DMS114 treated with DMSO at 0.1 percent for 48 hours (cell line): Measurements from ENCODE around the gene NGB.
A peak's percentile ranks its signal among the peaks of the same experiment; 100 is the strongest.
"Not testable (repeated sequence)": the region's sequence is repeated elsewhere in the genome, so short reads cannot be mapped to it uniquely, and the experiment has no call there.

Experiments used
- DNase-seq: peaks from one replicate; lab custom pipeline; 2025; ENCODE audit not compliant: unreplicated experiment; lab: John Stamatoyannopoulos, UW

NGB gene

DNA sequence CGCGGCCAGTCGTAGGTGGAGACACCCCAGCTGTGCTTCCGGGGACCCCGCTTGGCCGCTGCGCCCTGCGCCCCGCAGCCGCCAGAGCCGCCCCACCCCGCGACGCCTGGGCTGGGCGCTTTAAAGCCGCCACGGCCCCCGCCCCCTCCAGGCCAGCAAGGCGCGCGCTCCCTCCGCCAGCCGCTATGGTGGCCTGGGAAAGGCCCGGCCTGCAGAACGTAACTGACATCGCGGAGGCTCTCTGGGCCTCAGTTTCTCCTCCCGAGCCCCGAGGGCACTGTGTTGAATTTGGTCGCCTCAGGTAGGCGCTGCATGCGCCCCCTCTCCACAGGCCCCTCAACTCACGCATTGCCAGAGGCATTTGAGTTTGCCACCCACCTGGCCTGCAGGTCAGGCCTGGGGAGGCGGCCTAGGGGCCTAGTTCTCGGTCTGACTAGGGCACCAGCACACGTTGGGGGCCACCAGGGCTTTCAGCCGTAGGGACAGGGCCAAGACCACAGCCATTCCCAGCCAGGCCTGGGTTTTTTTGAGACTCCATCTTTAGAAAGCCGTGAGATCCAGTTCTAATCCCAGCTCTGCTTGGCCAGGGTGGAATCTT lies at the start of gene NGB:
NGB (minus strand) TSS at position 94 of the 598 bp plus-strand sequence. CDS start 269 bp downstream, outside the sequence.
- no peak for DNase-seq

- DNase-seq, result peak; percentile 70
Observed at GRCh38 chr14:77320238-77320935, 49.4 kb upstream of the NGB start, which contains the start of gene POMT2. Gene POMT2, minus strand, starts transcription at chr14:77320883. Its CDS starts 202 bp downstream, at chr14:77320681.

GRCh38 chr14:77319422-77319821 lies 48.4 kb upstream of the NGB start:
- DNase-seq, result no peak

DNA sequence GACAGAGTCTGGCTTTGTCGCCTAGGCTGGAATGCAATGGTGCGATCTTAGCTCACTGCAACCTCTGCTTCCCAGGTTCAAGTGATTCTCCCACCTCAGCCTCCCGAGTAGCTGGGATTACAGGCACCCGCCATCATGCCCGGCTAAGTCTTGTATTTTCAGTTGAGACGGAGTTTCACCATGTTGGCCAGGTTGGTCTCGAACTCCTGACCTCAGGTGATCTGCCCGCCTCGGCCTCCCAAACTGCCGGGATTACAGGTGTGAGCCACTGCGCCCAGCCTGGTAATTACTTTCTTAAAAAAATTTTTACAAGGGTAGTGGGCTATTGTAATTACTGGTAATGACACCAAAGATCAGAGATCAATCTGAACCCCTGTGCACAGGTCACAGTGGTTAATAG lies 47.8 kb upstream of the NGB start:
- not testable (repeated sequence) for DNase-seq

DNA sequence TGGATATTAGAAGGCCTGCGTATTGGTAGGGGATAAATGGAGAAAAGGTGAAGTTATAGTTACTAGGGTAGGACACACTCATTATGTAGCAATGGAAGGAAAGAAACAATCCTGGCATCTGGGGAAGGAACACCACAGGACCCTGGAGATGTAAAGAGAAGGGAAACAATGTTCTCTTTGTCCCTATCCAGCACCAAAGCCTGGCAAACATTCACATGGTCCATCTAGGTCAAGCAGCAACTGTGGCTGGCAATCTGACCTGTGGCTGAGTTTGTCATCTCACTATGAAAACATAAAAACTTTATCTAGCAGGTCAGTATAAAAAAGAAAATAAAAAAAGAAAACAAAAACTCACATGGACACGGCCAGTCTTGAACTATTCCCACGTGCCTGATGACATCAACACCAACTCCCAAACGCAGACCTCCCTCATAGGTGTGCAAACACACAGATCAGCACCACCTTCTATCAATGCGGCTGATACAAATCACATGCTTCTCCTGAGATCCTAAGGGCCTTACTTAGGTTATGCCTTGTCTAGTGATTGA lies 47.1 kb upstream of the NGB start:
- DNase-seq, result no peak

DNA sequence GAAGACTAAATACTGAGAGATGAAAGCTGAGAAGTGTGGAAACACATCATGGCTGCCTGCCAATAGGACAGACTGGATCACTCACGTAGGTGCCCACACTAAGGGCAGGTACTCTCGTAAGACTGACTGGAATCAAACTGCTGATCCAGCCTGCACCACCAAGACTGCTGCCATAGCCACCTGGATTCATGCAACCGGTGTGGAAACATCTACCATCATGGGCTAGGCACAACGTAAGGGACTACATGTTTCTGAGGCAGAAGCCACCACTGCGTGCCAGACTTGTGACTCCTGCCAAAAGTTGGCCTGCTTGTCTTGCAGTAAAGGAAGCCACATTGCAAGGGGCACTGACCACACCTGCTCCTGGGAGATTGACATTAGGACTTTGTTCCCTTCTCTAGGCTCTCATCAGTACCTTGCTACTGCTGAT lies 45.9 kb upstream of the NGB start:
- DNase-seq, result no peak

DNA sequence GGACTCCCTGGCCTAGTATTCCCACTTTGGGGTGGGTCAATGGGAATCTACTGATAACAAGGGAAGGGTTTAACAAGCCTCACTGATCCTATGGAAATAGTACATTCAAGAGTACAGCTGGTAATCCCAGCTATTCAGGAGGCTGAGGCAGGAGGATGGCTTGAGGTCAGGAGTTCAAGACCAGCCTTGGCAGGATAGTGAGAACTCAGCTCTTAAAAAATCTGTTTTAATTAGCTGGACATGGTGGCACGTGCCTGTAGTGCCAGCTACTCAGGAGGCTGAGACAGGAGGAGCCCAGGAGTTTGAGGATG lies 45.1 kb upstream of the NGB start:
- DNase-seq, result no peak

- no peak for DNase-seq
Observed at GRCh38 chr14:77314539-77315457, 43.8 kb upstream of the NGB start.

DNA sequence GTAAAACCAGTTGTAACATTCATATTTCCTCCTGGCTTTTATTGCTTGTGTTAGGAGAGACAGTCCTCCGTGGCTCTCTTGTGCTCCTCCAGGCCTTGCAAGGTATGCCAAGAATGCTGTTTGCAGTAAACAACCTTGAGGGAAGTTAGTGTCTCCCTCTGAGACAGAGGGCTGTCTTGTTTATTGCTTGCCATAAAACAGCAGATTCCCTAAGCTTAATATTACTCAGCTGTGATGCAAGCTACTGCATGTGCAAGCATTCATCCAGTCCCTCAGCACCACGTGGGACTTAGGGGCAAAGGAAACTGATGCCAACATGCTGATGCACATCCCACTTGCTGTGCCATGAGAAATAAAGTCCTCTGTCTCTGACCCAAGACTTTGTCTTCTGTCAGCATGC lies 43.0 kb upstream of the NGB start:
- DNase-seq, result no peak

- DNase-seq, result no peak
Observed at GRCh38 chr14:77313371-77313770, 42.4 kb upstream of the NGB start.

DNA sequence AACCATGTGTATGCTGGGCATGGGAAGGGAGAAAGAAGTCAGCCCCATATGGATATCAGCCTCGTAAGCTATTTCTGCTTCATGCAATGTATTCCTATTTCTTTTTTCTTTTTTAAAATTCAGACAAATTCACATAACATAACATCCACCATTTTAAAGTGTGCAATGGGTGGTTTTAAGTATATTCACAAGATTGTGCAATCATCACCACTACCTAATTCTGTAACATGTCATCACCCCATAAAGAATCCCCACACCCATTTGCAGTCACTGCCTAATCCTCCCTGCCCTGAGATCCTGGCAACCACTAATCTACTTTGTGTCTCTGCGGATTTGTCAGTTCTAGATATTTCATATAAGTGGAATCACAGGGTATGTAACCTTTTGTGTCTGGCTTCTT lies 40.2 kb upstream of the NGB start:
- no peak for DNase-seq

DNA sequence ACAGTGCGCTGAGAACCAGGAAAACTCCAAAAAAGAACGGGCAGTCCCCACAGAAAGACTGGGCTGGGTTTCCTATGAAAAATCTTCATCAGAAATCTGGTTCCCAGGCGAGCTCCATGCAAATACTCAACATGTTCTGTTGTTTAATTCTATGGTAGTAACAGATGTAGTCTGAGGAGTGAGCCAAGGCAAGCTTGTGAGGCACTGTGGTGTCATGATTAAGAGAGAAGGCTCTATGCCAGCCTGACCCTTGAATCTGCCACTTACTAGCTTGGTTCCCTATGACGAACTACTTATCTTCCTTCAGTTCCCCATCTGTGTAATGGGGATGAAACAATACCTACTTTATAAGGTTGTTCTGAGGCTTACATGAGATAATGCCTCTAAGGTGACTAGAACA lies 39.0 kb upstream of the NGB start:
- DNase-seq, result no peak

GRCh38 chr14:77309131-77309530 lies 38.1 kb upstream of the NGB start:
- DNase-seq, result no peak

GRCh38 chr14:77306851-77307496 lies 36.0 kb upstream of the NGB start:
- DNase-seq, result no peak

- no peak for DNase-seq
Observed at GRCh38 chr14:77306416-77306815, 35.4 kb upstream of the NGB start.

DNA sequence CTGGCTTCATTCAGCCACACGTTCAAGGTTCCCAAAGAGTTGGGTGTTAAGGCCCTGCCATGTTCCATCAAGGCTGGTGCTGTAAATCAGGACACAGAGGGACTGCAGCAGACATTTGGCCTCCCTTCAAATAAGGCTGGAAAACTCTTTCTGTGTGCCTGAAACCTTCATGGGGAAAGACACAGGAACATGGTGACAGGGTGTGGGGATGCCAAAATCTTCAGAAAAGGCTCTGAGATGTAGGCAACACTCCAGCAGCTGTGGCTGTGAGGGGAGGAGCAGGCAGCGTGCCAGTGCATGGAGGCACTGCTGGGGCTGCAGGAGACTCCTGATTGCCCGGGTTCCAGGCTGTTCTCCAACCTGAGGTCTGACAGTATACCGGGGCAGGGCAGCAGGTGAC lies 34.7 kb upstream of the NGB start:
- DNase-seq, result no peak

DNA sequence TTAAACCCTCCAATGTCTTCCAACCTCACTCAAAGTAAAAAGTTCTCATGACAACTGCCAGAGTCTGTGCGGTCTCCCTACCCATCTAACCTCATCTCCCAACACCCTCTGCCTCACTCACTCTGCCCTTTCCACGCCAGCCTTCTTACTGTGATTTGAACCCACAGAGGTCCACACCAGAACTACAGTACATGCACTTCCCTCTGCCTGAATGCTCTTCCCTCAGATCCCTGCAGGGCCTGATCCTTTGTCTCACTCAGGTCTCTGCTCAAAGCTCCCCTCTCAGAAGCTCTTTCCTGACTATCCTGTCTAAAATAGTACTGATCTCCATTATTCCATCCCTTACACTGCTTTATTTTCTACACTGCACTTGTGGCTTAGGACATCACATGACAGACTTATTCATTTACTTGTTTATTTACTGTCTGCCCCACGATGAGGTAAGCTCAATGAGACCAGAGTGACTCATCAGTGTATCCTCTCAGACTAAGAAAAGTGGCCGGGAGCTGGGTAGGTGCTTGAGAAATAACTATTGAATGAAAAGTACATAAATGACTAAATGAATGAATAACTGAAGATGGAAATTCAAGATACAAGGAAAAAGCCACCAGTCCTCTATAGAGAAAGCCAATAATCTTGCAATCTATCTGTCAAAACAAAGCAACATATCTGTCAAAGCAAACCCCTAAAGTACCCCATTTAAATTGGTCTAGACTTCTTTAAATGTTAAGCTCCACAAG lies 32.6 kb upstream of the NGB start:
- DNase-seq, result no peak

DNA sequence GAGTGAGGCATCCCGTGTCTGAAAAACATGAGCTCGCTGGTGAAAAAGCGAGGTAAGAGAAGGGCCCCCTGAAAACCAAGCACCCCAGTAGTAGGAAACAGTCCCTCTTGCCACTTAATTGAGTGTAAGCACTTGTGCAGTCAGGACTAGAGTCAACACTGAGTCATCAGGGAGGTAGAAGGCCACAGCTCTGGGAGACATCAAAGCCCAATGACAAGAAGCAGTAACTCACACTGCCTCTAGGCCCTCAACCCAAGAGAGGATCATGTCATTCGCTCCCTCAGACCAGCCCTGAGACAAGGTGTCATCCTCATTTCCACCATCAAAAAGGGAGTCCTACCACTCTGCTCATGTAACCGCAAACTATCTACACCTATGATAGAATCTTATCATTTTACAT lies 31.9 kb upstream of the NGB start:
- no peak for DNase-seq

DNA sequence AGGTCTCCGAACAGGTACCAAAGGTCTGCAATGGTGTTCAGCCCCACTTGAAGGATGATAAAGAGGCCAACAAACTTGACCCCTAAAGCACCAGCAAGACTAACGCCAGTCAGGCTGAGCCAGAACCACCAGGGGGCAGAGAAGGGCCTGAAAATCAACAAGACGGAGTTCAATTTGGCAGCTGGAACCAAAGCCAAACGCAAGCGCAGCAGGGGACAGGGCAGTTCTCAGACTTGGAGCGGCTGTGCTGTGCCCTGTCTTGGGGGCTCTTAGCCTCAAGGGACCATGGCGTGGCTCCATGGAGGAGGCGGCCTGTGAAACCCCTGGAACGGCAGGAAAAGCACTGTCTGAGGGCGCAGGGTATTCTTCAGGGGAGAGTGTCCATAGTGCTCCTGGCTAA lies 30.1 kb upstream of the NGB start:
- peak; percentile 16 for DNase-seq

DNA sequence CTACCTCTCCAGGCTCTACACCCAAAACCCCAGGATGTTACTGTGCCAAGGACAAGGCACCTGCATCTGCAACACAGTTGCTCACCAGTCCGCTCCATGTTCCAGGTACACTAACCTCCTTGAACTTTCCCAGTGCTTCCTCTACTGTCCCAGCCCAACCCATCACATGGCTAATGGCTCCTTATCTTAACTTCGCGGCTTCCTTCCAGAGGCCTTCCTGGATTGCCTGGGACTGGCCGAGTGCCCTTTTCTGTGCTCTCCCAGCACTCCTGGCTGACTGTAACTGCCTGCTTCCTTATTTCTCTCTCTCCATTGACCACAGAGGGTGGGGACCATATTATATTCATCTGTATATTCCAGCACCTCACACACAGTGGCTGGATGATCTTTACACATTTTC lies 28.8 kb upstream of the NGB start:
- DNase-seq, result no peak
